ENCODE measurements around the gene BTBD19.

DNA sequence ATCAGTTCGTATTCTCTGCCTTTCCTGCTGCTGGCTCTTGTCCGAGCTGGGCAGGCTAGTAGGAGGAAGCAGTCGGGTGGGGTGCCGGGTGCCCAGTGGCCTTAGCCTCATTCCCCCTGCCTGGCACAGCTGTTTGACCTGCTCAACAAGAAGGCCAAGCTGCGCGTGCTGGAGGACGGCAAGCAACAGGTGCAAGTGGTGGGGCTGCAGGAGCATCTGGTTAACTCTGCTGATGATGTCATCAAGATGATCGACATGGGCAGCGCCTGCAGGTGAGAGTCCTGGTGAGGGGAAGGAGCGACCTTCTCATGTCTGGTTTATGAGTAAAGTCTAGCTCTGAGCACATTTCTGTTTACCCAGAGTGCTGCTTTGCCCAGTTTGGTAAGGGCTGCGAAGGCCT, 49.2 kb upstream of the BTBD19 start:
- TF ChIP-seq, protein P1, sequence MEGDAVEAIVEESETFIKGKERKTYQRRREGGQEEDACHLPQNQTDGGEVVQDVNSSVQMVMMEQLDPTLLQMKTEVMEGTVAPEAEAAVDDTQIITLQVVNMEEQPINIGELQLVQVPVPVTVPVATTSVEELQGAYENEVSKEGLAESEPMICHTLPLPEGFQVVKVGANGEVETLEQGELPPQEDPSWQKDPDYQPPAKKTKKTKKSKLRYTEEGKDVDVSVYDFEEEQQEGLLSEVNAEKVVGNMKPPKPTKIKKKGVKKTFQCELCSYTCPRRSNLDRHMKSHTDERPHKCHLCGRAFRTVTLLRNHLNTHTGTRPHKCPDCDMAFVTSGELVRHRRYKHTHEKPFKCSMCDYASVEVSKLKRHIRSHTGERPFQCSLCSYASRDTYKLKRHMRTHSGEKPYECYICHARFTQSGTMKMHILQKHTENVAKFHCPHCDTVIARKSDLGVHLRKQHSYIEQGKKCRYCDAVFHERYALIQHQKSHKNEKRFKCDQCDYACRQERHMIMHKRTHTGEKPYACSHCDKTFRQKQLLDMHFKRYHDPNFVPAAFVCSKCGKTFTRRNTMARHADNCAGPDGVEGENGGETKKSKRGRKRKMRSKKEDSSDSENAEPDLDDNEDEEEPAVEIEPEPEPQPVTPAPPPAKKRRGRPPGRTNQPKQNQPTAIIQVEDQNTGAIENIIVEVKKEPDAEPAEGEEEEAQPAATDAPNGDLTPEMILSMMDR (conservative IDR thresholded peaks at IDR 0.05; ENCODE audit: low read length), result no peak
- no peak for TF ChIP-seq EZH2phosphoT487 (IDR thresholded peaks at IDR 0.05; ENCODE audit: borderline replicate concordance, low read depth, low read length)
